ENCODE results near the gene SALL4.

SALL4 gene

GRCh38 chr20:51802170-51802751, at the start of gene SALL4:
TSS of gene SALL4 (minus strand) at chr20:51802521. CDS start at chr20:51802408, 113 bp downstream.
- DNase-seq (ENCODE audit: low spot score) = no peak
- in situ Hi-C loops (cut with MboI; ENCODE audit: low sequenced_read_pairs, unreplicated experiment) = no loop called here
- TF ChIP-seq, protein P1, sequence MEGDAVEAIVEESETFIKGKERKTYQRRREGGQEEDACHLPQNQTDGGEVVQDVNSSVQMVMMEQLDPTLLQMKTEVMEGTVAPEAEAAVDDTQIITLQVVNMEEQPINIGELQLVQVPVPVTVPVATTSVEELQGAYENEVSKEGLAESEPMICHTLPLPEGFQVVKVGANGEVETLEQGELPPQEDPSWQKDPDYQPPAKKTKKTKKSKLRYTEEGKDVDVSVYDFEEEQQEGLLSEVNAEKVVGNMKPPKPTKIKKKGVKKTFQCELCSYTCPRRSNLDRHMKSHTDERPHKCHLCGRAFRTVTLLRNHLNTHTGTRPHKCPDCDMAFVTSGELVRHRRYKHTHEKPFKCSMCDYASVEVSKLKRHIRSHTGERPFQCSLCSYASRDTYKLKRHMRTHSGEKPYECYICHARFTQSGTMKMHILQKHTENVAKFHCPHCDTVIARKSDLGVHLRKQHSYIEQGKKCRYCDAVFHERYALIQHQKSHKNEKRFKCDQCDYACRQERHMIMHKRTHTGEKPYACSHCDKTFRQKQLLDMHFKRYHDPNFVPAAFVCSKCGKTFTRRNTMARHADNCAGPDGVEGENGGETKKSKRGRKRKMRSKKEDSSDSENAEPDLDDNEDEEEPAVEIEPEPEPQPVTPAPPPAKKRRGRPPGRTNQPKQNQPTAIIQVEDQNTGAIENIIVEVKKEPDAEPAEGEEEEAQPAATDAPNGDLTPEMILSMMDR (IDR thresholded peaks at IDR 0.05; ENCODE audit: borderline replicate concordance, control extremely low read depth, extremely low read depth, insufficient read depth, missing control alignments) = no peak

- TF ChIP-seq, protein P1 (IDR thresholded peaks at IDR 0.05; ENCODE audit: borderline replicate concordance, control extremely low read depth, extremely low read depth, insufficient read depth, missing control alignments) = no peak
- DNase-seq (ENCODE audit: low spot score) = no peak
- in situ Hi-C loops (cut with MboI; ENCODE audit: low sequenced_read_pairs, unreplicated experiment) = no loop called here
Measured at GRCh38 chr20:51848346-51848745, 46.0 kb upstream of the SALL4 start.

- TF ChIP-seq, protein P1 (IDR thresholded peaks at IDR 0.05; ENCODE audit: borderline replicate concordance, control extremely low read depth, extremely low read depth, insufficient read depth, missing control alignments) = no peak
- in situ Hi-C loops (cut with MboI; ENCODE audit: low sequenced_read_pairs, unreplicated experiment) = no loop called here
- DNase-seq (ENCODE audit: low spot score) = no peak
Measured at GRCh38 chr20:51840865-51841264, 38.5 kb upstream of the SALL4 start.

GRCh38 chr20:51837876-51838420, 35.6 kb upstream of the SALL4 start:
- no peak for DNase-seq (ENCODE audit: low spot score)
- in situ Hi-C loops (cut with MboI; ENCODE audit: low sequenced_read_pairs, unreplicated experiment) = no loop called here
- TF ChIP-seq, protein P1 (IDR thresholded peaks at IDR 0.05; ENCODE audit: borderline replicate concordance, control extremely low read depth, extremely low read depth, insufficient read depth, missing control alignments) = no peak

DNA sequence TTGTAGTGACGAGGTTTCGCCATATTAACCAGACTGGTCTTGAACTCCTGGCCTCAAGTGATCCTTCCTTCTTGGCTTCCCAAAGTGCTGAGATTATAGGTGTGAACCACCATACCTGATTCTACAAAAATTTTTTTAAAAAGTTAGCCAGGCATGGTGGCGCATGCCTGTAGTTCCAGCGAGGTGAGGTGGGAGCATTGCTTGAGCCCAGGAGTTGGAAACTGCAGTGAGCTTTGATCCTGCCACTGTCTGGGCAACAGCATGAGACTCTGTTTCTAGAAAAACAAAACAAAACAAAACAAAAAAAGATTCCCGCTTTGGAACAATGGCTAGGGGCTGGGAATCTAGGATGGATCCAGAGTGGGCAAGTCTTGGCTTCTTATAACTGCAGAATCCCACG, 35.1 kb upstream of the SALL4 start:
- in situ Hi-C loops (cut with MboI; ENCODE audit: low sequenced_read_pairs, unreplicated experiment) = no loop called here
- DNase-seq (ENCODE audit: low spot score) = no peak
- TF ChIP-seq, protein P1 (IDR thresholded peaks at IDR 0.05; ENCODE audit: borderline replicate concordance, control extremely low read depth, extremely low read depth, insufficient read depth, missing control alignments) = no peak

DNA sequence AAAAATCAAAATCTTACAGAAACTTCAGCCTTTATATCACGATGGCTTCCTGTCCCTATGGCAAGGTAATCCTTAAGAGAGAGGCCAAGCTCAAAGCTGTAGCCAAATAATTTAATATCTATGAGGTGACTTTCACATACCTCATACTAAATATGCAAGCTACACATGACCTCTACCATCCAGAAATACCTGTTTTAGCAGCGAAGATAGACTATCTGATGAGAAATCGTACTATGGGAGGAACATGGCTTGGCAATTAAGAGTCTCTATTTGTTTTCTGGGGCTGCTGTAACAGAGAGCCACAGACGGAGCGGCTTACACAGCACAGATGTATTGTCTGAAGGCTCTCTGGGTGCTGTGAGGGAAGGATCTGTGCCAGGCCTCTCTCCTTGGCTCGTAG, 31.0 kb upstream of the SALL4 start:
- in situ Hi-C loops (cut with MboI; ENCODE audit: low sequenced_read_pairs, unreplicated experiment) = no loop called here
- TF ChIP-seq, protein P1 (IDR thresholded peaks at IDR 0.05; ENCODE audit: borderline replicate concordance, control extremely low read depth, extremely low read depth, insufficient read depth, missing control alignments) = no peak
- DNase-seq (ENCODE audit: low spot score) = no peak
